ENCODE results near the gene CCDC197. TPM values are rescaled to one million over a fixed set of nuclear protein-coding genes. Genes with fewer than 3 reads are reported as not detected.

Gene CCDC197
- total RNA-seq, 1 donor, result not detected

DNA sequence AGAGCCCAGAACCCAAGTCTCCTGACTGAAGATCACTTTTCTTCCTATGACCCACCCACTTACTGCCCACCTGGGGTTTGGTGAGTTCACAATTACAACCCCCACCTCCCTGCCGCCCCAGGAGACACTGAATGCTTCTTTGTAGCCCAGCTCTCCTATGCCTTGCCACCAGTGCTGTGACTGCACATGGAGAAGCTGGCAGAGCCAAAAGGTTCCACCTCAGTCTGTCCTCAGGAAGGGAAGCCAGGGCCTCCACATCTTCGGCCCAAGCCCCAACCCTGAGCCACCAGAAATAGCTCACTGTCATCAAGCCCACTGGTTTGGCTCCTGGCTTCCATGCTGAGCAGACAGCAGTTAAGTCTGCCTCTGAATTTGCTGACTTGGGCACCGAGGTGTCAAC, 54.7 kb downstream of the CCDC197 start:
- Histone ChIP-seq H4K20me1 (ENCODE audit: insufficient read depth, low read length) (peaks cover 20% of the 10 kb centered on the region), H3K27me3 (ENCODE audit: insufficient read depth, low read length) (no peaks in the 10 kb centered on the region), H3K4me2 (ENCODE audit: insufficient read depth, low read length) (no peak overlapping the region), H3K36me3 (ENCODE audit: insufficient read depth, low read length) (peaks cover 91% of the 10 kb centered on the region), H3K4me1 (ENCODE audit: insufficient read depth, low read length) (no peaks in the 10 kb centered on the region), H3K9me3 (ENCODE audit: low read depth, low read length) (no peaks in the 10 kb centered on the region), H3K4me3 (ENCODE audit: insufficient read depth, low read length) (no peak overlapping the region), H3K27ac (ENCODE audit: low read depth, low read length) (no peak overlapping the region), H3K79me2 (ENCODE audit: insufficient read depth, low read length) (no peaks in the 10 kb centered on the region), H2AFZ (ENCODE audit: low read length) (no peak overlapping the region)
- TF ChIP-seq, protein P1, sequence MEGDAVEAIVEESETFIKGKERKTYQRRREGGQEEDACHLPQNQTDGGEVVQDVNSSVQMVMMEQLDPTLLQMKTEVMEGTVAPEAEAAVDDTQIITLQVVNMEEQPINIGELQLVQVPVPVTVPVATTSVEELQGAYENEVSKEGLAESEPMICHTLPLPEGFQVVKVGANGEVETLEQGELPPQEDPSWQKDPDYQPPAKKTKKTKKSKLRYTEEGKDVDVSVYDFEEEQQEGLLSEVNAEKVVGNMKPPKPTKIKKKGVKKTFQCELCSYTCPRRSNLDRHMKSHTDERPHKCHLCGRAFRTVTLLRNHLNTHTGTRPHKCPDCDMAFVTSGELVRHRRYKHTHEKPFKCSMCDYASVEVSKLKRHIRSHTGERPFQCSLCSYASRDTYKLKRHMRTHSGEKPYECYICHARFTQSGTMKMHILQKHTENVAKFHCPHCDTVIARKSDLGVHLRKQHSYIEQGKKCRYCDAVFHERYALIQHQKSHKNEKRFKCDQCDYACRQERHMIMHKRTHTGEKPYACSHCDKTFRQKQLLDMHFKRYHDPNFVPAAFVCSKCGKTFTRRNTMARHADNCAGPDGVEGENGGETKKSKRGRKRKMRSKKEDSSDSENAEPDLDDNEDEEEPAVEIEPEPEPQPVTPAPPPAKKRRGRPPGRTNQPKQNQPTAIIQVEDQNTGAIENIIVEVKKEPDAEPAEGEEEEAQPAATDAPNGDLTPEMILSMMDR (IDR thresholded peaks at IDR 0.05; ENCODE audit: extremely low read depth, low read depth, low read length), result no peak
- no peak for DNase-seq (ENCODE audit: insufficient read length, low spot score, missing footprints)

DNA sequence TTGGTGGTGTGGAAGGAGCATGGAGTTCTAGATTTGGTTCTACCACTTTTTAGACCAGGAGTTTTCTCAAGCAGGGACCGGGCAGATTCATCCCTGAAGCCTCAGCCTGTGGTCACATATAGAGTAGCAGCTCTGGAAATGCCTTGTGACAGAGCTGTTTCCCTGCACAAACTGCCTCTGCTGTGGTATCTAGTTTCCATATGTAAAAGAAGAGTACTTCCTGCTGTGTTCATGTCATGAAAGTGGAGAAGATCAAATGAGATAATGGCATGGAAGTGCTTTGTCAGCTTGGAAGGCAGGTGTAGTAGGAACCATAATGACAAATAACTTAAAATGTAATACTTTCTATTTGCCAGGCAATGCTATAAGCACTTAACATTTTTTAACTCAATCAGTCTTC, 55.1 kb downstream of the CCDC197 start:
- no peaks in the 10 kb centered on the region for H3K9me3 ChIP-seq (ENCODE audit: low read depth, low read length)
- no peak overlapping the region for H3K4me2 ChIP-seq (ENCODE audit: insufficient read depth, low read length)
- H3K79me2 ChIP-seq (ENCODE audit: insufficient read depth, low read length), result no peaks in the 10 kb centered on the region
- H3K27me3 ChIP-seq (ENCODE audit: insufficient read depth, low read length), result no peaks in the 10 kb centered on the region
- no peak overlapping the region for H3K4me3 ChIP-seq (ENCODE audit: insufficient read depth, low read length)
- H3K36me3 ChIP-seq (ENCODE audit: insufficient read depth, low read length), result peaks cover 90% of the 10 kb centered on the region
- TF ChIP-seq, protein P1 (IDR thresholded peaks at IDR 0.05; ENCODE audit: extremely low read depth, low read depth, low read length), result no peak
- peaks cover 20% of the 10 kb centered on the region for H4K20me1 ChIP-seq (ENCODE audit: insufficient read depth, low read length)
- H3K27ac ChIP-seq (ENCODE audit: low read depth, low read length), result no peak overlapping the region
- H2AFZ ChIP-seq (ENCODE audit: low read length), result no peak overlapping the region
- no peak for DNase-seq (ENCODE audit: insufficient read length, low spot score, missing footprints)
- no peaks in the 10 kb centered on the region for H3K4me1 ChIP-seq (ENCODE audit: insufficient read depth, low read length)

DNA sequence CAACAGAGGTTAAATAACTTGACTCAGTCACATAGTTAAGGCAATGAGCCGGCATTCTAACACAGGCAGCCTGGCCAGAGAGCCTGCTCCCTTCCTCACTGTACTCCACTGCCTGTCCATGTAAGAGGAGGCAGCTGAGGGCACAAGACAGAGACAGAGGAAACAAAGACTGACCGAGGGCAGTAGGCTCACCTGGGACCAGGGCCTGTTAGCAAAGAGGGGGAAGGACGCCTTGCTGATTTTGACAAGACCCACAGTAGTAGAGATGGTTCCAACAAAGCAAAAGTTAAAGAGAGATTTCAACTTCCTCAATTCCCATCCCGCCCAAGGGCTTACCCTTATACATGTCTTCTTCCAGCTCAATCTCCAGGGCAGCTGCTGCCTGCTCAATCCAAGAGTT, 55.6 kb downstream of the CCDC197 start:
- Histone ChIP-seq H3K27ac (ENCODE audit: low read depth, low read length) (no peak overlapping the region), H3K79me2 (ENCODE audit: insufficient read depth, low read length) (peaks cover 3% of the 10 kb centered on the region), H3K4me3 (ENCODE audit: insufficient read depth, low read length) (no peak overlapping the region), H4K20me1 (ENCODE audit: insufficient read depth, low read length) (peaks cover 20% of the 10 kb centered on the region), H3K27me3 (ENCODE audit: insufficient read depth, low read length) (no peaks in the 10 kb centered on the region), H3K4me2 (ENCODE audit: insufficient read depth, low read length) (no peak overlapping the region), H2AFZ (ENCODE audit: low read length) (no peak overlapping the region), H3K36me3 (ENCODE audit: insufficient read depth, low read length) (peaks cover 90% of the 10 kb centered on the region), H3K9me3 (ENCODE audit: low read depth, low read length) (no peaks in the 10 kb centered on the region), H3K4me1 (ENCODE audit: insufficient read depth, low read length) (no peaks in the 10 kb centered on the region)
- no peak for DNase-seq (ENCODE audit: insufficient read length, low spot score, missing footprints)
- TF ChIP-seq, protein P1 (IDR thresholded peaks at IDR 0.05; ENCODE audit: extremely low read depth, low read depth, low read length), result no peak

DNA sequence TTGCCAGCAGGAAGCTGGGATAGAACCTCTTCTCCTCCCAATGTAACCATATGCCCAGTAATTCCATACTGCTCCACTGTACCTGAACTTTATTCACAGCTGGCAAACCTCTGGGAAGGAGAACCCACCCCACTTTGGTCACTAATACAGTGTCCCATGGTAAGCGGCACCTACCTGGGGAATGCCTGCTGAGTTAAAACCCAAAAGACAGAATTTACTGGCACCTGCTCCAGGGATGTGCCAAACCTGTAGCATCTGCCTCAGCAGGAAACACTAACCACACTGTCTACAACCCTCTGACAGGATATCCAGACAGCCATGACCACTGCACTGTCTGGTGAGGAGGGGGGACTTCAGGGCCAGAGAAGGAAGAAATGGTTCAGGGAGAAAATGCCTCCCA, 57.3 kb downstream of the CCDC197 start:
- no peak for DNase-seq (ENCODE audit: insufficient read length, low spot score, missing footprints)
- no peaks in the 10 kb centered on the region for H3K4me1 ChIP-seq (ENCODE audit: insufficient read depth, low read length)
- no peaks in the 10 kb centered on the region for H3K9me3 ChIP-seq (ENCODE audit: low read depth, low read length)
- H3K36me3 ChIP-seq (ENCODE audit: insufficient read depth, low read length), result peaks cover 88% of the 10 kb centered on the region
- peaks cover 17% of the 10 kb centered on the region for H3K79me2 ChIP-seq (ENCODE audit: insufficient read depth, low read length)
- peaks cover 24% of the 10 kb centered on the region for H4K20me1 ChIP-seq (ENCODE audit: insufficient read depth, low read length)
- TF ChIP-seq, protein P1 (IDR thresholded peaks at IDR 0.05; ENCODE audit: extremely low read depth, low read depth, low read length), result no peak
- no peak overlapping the region for H3K27ac ChIP-seq (ENCODE audit: low read depth, low read length)
- H2AFZ ChIP-seq (ENCODE audit: low read length), result no peak overlapping the region
- no peak overlapping the region for H3K4me3 ChIP-seq (ENCODE audit: insufficient read depth, low read length)
- no peak overlapping the region for H3K4me2 ChIP-seq (ENCODE audit: insufficient read depth, low read length)
- no peaks in the 10 kb centered on the region for H3K27me3 ChIP-seq (ENCODE audit: insufficient read depth, low read length)
